A673 (cell line): ENCODE measurements around the gene RASL11A. TPM values are rescaled to one million over a fixed set of nuclear protein-coding genes. Genes with fewer than 3 reads are reported as not detected.

Experiments used
- BruUV-seq: library from RNA; stranded (reverse); fragments of 400-500 nt; replicated peaks from 2 replicates; lab custom pipeline; 2021; lab: Mats Ljungman, UMichigan
- CTCF ChIA-PET: fragments of 300-600 bp; sonication (Branson Sonifier 250); formaldehyde crosslinking; loops from one replicate; lab custom pipeline; 2022; ENCODE audit warnings: antibody characterized with exemption; lab: Charles Lee
- POLR2A ChIA-PET: fragments of 300-600 bp; sonication (Branson Sonifier 250); formaldehyde crosslinking; loops from one replicate; lab custom pipeline; 2022; ENCODE audit warnings: antibody characterized with exemption; ENCODE audit not compliant: low non-redundant PET; lab: Charles Lee
- DNase-seq: peaks from one replicate; pipeline ENCODE4 v3.0.0-alpha.2; 2015; ENCODE audit warnings: low spot score
- H3K27ac ChIP-seq: fragments of 200-600 bp; sonication (generic); 2 replicates; pipeline ENCODE4 v1.5.1; 2016; ENCODE audit warnings: mixed run types, low read depth, mild to moderate bottlenecking, mixed read lengths, antibody characterized with exemption, low read length; ENCODE audit not compliant: poor library complexity, severe bottlenecking
- H3K27me3 ChIP-seq: fragments of 200-600 bp; sonication (generic); replicated peaks from 2 replicates; pipeline ENCODE4 v1.6.1; 2017; ENCODE audit warnings: mixed run types, low read depth, mild to moderate bottlenecking, mixed read lengths, antibody characterized with exemption, low read length; ENCODE audit not compliant: insufficient read depth, poor library complexity
- H3K36me3 ChIP-seq: fragments of 200-600 bp; sonication (generic); 2 replicates; pipeline ENCODE4 v1.6.1; 2016; ENCODE audit warnings: mixed run types, mild to moderate bottlenecking, mixed read lengths, antibody characterized with exemption, low read length; ENCODE audit not compliant: insufficient read depth, poor library complexity, severe bottlenecking
- H3K4me1 ChIP-seq: fragments of 200-600 bp; sonication (generic); 2 replicates; pipeline ENCODE4 v1.6.1; 2017; ENCODE audit warnings: mixed run types, mild to moderate bottlenecking, mixed read lengths, antibody characterized with exemption, low read length; ENCODE audit not compliant: insufficient read depth, poor library complexity, severe bottlenecking
- H3K4me3 ChIP-seq: fragments of 200-600 bp; sonication (generic); 2 replicates; pipeline ENCODE4 v1.5.1; 2016; ENCODE audit warnings: low read depth, mixed run types, mild to moderate bottlenecking, mixed read lengths, low read length; ENCODE audit not compliant: poor library complexity, severe bottlenecking
- H3K9me3 ChIP-seq: fragments of 200-600 bp; sonication (generic); 2 replicates; pipeline ENCODE4 v1.6.1; 2016; ENCODE audit warnings: mixed run types, low read depth, mild to moderate bottlenecking, mixed read lengths, antibody characterized with exemption, low read length; ENCODE audit not compliant: poor library complexity, severe bottlenecking
- EZH2 ChIP-seq: fragments of 200-600 bp; sonication (generic); IDR thresholded peaks from 2 replicates; pipeline ENCODE4 v1.6.1; 2017; ENCODE audit warnings: borderline replicate concordance, low read depth, mild to moderate bottlenecking, mixed read lengths, antibody characterized with exemption, low read length; ENCODE audit not compliant: poor library complexity, severe bottlenecking
- intact Hi-C: fragments of 100-400 bp; cut with micrococcal nuclease; formaldehyde crosslinking; loops from one replicate; pipeline ENCODE4 v1.10.0; 2022; ENCODE audit not compliant: unreplicated experiment
- total RNA-seq: library from RNA; stranded (reverse); gene quantifications from 2 replicates; pipeline ENCODE4 v1.2.3, GENCODE V29; 2021
- TF ChIP-seq, protein P1 (sequence below): fragments of 300-800, 200-600 bp; sonication (generic); conservative IDR thresholded peaks from 2 replicates; pipeline ENCODE4 v1.5.1; 2017; ENCODE audit warnings: low read depth, mild to moderate bottlenecking, antibody characterized with exemption, low read length, moderate library complexity, mixed read lengths

Gene RASL11A
- total RNA-seq, 1 experiment from 2014 or later: 1.1 TPM

DNA sequence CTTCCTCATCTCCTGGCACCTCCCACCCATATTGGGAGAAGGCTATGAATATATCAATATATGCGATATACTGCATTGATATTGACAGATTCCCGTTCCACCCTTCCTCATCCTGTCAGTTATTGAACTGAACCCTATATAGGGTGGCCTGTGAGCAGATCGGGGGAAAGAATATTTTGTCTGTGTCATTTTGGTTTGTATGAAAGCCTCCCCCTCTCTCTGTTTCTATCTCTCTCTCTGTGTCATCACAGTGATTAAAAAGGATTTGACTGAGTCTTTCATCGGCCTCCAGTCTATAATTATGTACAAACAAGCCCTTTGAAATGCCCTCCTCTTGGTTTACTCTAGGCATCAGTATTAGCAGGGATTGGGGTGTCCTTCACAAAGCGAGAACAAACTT lies 35.7 kb downstream of the RASL11A start:
- no peaks in the 10 kb centered on the region for H3K9me3 ChIP-seq
- TF ChIP-seq, protein P1, sequence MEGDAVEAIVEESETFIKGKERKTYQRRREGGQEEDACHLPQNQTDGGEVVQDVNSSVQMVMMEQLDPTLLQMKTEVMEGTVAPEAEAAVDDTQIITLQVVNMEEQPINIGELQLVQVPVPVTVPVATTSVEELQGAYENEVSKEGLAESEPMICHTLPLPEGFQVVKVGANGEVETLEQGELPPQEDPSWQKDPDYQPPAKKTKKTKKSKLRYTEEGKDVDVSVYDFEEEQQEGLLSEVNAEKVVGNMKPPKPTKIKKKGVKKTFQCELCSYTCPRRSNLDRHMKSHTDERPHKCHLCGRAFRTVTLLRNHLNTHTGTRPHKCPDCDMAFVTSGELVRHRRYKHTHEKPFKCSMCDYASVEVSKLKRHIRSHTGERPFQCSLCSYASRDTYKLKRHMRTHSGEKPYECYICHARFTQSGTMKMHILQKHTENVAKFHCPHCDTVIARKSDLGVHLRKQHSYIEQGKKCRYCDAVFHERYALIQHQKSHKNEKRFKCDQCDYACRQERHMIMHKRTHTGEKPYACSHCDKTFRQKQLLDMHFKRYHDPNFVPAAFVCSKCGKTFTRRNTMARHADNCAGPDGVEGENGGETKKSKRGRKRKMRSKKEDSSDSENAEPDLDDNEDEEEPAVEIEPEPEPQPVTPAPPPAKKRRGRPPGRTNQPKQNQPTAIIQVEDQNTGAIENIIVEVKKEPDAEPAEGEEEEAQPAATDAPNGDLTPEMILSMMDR: no peak
- TF ChIP-seq EZH2: no peak
- CTCF ChIA-PET: no interaction called here
- no TSS peak for BruUV-seq
- intact Hi-C loops: no loop called here
- H3K4me1 ChIP-seq: no peaks in the 10 kb centered on the region
- no peaks in the 10 kb centered on the region for H3K36me3 ChIP-seq
- POLR2A ChIA-PET: no interaction called here
- no peaks in the 10 kb centered on the region for H3K27me3 ChIP-seq
- no peak overlapping the region for H3K27ac ChIP-seq
- DNase-seq: no peak
- H3K4me3 ChIP-seq: no peak overlapping the region

DNA sequence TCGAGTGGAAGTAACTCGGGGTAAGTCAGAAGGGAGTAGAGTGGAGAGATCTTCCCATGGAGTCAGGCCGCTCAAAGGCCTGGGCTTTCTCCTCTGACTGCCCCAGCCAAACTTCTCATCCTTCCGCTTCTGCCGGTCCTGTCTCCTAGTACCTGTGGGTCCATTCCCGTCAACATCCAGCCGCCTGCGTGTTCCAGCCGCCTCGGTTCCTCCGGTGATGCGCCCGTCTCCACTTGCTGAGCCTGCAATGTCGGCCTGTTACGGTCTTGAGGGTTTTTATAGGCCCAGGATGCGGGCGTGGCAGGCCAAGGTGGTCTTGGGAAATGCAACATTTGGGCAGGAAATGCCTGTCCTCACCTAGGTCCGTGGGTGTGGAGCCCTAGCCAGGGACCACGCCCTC lies 38.3 kb downstream of the RASL11A start:
- Histone ChIP-seq H3K4me1 (no peaks in the 10 kb centered on the region), H3K4me3 (no peak overlapping the region), H3K9me3 (no peaks in the 10 kb centered on the region), H3K36me3 (no peaks in the 10 kb centered on the region), H3K27me3 (peaks cover 9% of the 10 kb centered on the region), H3K27ac (no peak overlapping the region)
- ChIA-PET CTCF (no interaction called here), POLR2A (no interaction called here)
- no peak for DNase-seq
- TF ChIP-seq, protein P1: no peak
- TF ChIP-seq EZH2: no peak
- intact Hi-C loops: no loop called here
- no TSS peak for BruUV-seq

DNA sequence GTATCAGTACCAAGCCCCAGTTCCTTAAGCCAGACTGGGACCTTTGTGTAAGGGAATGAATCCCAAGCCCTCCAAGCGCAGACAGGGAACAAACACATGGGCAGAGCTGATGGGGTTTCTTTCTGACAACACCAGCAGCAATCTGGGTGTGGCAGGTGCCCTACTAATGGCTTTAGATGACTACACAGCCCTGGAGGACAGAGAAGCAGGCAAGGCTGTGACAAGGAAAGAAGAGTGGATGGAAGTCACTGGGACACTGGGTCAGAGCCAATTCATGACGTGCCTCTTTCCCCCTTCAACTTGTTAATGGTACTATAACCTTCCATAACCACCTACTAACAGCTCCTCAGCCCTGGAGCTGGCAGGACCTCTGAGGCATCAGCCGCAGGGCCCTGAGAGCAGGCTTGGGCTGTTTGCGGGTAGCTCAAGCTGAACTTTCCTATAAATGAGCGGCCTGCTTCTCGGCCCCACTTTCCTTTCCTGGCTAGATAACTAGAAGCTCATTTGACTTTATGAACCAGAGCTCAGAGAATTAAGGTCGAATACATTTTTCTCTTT lies 38.9 kb downstream of the RASL11A start:
- POLR2A ChIA-PET: no interaction called here
- DNase-seq: no peak
- Histone ChIP-seq H3K27me3 (peaks cover 9% of the 10 kb centered on the region), H3K27ac (no peak overlapping the region), H3K4me3 (no peak overlapping the region), H3K9me3 (no peaks in the 10 kb centered on the region), H3K36me3 (no peaks in the 10 kb centered on the region), H3K4me1 (no peaks in the 10 kb centered on the region)
- no TSS peak for BruUV-seq
- no peak for TF ChIP-seq EZH2
- TF ChIP-seq, protein P1: no peak
- CTCF ChIA-PET: no interaction called here
- intact Hi-C loops: no loop called here
